Measurements from ENCODE around the gene KCNE1.

DNA sequence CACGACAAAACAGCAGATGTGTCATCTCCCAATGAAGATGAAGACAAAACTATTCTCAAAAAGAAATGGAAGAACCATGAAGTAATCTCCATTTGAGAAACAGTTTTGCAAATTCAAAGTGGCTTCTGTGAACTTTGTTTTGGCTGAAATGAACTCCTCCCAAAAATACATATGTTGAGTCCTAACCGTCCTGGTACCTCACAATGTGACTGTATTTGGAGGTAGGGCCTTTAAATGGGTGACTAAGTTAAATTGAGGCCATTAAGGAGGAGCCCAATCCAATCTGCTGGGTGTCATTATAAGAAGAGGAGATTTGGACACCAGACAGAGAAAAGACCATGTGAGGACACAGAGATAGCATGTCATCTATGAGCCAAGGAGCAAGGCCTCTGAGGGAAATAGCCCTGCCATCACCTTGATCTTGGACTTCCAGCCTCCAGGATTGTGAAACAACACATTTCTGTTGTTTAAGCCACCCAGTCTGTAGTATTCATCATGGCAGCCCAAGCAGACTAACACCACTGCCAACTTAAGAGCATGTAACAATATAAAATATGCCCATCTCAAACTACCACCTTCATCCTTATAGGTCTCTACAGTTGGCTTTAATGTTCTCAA, 38.3 kb upstream of the KCNE1 start:
- TF ChIP-seq, protein P1, sequence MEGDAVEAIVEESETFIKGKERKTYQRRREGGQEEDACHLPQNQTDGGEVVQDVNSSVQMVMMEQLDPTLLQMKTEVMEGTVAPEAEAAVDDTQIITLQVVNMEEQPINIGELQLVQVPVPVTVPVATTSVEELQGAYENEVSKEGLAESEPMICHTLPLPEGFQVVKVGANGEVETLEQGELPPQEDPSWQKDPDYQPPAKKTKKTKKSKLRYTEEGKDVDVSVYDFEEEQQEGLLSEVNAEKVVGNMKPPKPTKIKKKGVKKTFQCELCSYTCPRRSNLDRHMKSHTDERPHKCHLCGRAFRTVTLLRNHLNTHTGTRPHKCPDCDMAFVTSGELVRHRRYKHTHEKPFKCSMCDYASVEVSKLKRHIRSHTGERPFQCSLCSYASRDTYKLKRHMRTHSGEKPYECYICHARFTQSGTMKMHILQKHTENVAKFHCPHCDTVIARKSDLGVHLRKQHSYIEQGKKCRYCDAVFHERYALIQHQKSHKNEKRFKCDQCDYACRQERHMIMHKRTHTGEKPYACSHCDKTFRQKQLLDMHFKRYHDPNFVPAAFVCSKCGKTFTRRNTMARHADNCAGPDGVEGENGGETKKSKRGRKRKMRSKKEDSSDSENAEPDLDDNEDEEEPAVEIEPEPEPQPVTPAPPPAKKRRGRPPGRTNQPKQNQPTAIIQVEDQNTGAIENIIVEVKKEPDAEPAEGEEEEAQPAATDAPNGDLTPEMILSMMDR (IDR thresholded peaks at IDR 0.05), result no peak
- TF ChIP-seq, protein P2, sequence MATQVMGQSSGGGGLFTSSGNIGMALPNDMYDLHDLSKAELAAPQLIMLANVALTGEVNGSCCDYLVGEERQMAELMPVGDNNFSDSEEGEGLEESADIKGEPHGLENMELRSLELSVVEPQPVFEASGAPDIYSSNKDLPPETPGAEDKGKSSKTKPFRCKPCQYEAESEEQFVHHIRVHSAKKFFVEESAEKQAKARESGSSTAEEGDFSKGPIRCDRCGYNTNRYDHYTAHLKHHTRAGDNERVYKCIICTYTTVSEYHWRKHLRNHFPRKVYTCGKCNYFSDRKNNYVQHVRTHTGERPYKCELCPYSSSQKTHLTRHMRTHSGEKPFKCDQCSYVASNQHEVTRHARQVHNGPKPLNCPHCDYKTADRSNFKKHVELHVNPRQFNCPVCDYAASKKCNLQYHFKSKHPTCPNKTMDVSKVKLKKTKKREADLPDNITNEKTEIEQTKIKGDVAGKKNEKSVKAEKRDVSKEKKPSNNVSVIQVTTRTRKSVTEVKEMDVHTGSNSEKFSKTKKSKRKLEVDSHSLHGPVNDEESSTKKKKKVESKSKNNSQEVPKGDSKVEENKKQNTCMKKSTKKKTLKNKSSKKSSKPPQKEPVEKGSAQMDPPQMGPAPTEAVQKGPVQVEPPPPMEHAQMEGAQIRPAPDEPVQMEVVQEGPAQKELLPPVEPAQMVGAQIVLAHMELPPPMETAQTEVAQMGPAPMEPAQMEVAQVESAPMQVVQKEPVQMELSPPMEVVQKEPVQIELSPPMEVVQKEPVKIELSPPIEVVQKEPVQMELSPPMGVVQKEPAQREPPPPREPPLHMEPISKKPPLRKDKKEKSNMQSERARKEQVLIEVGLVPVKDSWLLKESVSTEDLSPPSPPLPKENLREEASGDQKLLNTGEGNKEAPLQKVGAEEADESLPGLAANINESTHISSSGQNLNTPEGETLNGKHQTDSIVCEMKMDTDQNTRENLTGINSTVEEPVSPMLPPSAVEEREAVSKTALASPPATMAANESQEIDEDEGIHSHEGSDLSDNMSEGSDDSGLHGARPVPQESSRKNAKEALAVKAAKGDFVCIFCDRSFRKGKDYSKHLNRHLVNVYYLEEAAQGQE (IDR thresholded peaks at IDR 0.05; ENCODE audit: insufficient read depth in 1 of 2, low read depth in 2 of 2, low read length in 1 of 2), result no peak
- TF ChIP-seq SIN3A (IDR thresholded peaks at IDR 0.05; ENCODE audit: borderline replicate concordance, insufficient read depth, low read depth, low read length) (no peak), POLR2AphosphoS5 (IDR thresholded peaks at IDR 0.05; ENCODE audit: low read depth, low read length) (no peak)

Data from Panc1 (cell line).